Parathyroid adenoma (tissue), 2 donors: ENCODE data around the gene SUSD6.

ENCODE experiments used
- H2AFZ ChIP-seq: fragments of 300-600 bp; sonication (generic); one replicate; pipeline ENCODE4 v1.7.0; 2017; ENCODE audit warnings: antibody characterized with exemption, mild to moderate bottlenecking
- H3K27ac ChIP-seq: fragments of 300-600 bp; sonication (generic); one replicate; pipeline ENCODE4 v1.7.0; 2017
- H3K27me3 ChIP-seq: fragments of 300-600 bp; sonication (generic); one replicate; pipeline ENCODE4 v1.7.0; 2017; ENCODE audit warnings: low read length; ENCODE audit not compliant: control insufficient read depth, insufficient read depth
- H3K36me3 ChIP-seq: fragments of 300-600 bp; sonication (generic); one replicate; pipeline ENCODE4 v1.7.0; 2017; ENCODE audit warnings: low read length; ENCODE audit not compliant: control insufficient read depth, insufficient read depth
- H3K4me1 ChIP-seq: fragments of 300-600 bp; sonication (generic); one replicate; pipeline ENCODE4 v1.7.0; 2017; ENCODE audit warnings: control low read depth
- H3K4me2 ChIP-seq: fragments of 300-600 bp; sonication (generic); one replicate; pipeline ENCODE4 v1.7.0; 2017; ENCODE audit warnings: low read length
- H3K4me3 ChIP-seq: fragments of 300-600 bp; sonication (generic); one replicate; pipeline ENCODE4 v1.7.0; 2017; ENCODE audit warnings: low read depth, low read length
- H3K79me2 ChIP-seq: fragments of 300-600 bp; sonication (generic); one replicate; pipeline ENCODE4 v1.7.0; 2017; ENCODE audit warnings: control low read depth
- H3K9ac ChIP-seq: fragments of 300-600 bp; sonication (generic); one replicate; pipeline ENCODE4 v1.7.0; 2017; ENCODE audit warnings: mild to moderate bottlenecking
- H3K9me3 ChIP-seq: fragments of 300-600 bp; sonication (generic); one replicate; pipeline ENCODE4 v1.7.0; 2017; ENCODE audit warnings: low read length; ENCODE audit not compliant: control insufficient read depth
- TF ChIP-seq, protein P1 (sequence below): fragments of 300-600 bp; sonication (generic); IDR thresholded peaks from one replicate; pipeline ENCODE4 v1.7.0; 2017; ENCODE audit warnings: antibody characterized with exemption, mild to moderate bottlenecking
- donor health status: primary hyperparathyroidism.

Gene SUSD6

DNA sequence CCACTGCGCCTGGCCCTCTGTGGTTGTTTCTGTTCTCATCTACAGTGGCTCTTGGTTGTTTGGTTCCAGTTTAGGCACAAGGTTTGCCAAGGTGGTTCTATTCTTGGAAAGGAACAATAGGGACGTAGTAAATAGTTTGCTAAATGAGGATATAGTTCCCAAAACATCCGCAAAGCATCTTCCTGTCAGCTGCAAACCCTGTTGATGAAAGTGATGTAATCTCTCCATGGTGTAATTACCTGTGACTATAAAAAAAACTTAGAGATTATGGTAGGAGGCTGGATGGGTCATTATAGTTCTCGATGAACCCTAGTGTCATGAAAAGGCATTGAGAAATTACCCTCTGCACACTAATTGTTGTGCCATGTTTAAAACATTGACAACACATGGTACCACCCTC, 52.9 kb downstream of the SUSD6 start:
- H3K4me2 ChIP-seq = no peak overlapping the region
- peaks cover 42% of the 10 kb centered on the region for H3K4me1 ChIP-seq
- H3K27ac ChIP-seq = peak overlapping the region; percentile 46

DNA sequence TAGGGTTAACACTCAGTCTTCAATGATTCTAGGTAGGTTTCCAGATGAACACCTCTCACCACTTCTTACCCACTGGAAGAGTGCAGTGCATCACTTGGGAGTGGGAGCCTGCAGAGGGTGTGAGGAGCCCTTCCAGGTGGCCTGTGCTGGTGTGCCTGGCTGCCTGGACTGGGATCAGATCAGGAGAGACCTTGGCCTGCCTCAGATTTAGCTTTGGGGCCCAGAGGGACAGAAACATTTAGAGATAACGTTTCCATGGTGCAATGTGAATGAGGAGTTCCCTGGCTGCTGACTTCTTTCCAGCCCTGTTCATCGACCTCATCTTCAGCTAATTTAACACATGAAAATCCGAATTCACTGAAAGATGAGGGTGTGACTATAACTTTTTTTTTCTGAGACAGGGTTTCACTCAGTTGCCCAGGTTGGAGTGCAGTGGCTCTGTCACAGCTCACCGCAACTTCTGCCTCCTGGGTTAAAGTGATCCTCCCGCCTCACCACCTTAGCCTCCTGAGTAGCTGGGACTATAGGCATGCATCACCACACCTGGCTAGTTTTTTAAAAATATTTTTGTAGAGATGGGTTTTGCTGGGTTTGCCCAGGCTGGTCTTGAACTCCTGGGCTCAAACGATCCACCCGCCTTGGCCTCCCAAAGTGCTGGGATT, 53.6 kb downstream of the SUSD6 start:
- Histone ChIP-seq H3K79me2 (peaks cover 53% of the 10 kb centered on the region), H2AFZ (no peak overlapping the region), H3K27me3 (no peaks in the 10 kb centered on the region), H3K9ac (no peak overlapping the region), H3K4me1 (peaks cover 42% of the 10 kb centered on the region), H3K4me3 (no peak overlapping the region), H3K27ac (peak overlapping the region; percentile 46), H3K4me2 (no peak overlapping the region), H3K36me3 (no peaks in the 10 kb centered on the region), H3K9me3 (no peaks in the 10 kb centered on the region)
- TF ChIP-seq, protein P1, sequence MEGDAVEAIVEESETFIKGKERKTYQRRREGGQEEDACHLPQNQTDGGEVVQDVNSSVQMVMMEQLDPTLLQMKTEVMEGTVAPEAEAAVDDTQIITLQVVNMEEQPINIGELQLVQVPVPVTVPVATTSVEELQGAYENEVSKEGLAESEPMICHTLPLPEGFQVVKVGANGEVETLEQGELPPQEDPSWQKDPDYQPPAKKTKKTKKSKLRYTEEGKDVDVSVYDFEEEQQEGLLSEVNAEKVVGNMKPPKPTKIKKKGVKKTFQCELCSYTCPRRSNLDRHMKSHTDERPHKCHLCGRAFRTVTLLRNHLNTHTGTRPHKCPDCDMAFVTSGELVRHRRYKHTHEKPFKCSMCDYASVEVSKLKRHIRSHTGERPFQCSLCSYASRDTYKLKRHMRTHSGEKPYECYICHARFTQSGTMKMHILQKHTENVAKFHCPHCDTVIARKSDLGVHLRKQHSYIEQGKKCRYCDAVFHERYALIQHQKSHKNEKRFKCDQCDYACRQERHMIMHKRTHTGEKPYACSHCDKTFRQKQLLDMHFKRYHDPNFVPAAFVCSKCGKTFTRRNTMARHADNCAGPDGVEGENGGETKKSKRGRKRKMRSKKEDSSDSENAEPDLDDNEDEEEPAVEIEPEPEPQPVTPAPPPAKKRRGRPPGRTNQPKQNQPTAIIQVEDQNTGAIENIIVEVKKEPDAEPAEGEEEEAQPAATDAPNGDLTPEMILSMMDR = no peak

More for the DNA sequence above, 52.9 kb downstream of the SUSD6 start:
- Histone ChIP-seq H3K27me3 (no peaks in the 10 kb centered on the region), H3K4me3 (no peak overlapping the region), H3K79me2 (peaks cover 46% of the 10 kb centered on the region), H3K9me3 (no peaks in the 10 kb centered on the region), H2AFZ (no peak overlapping the region), H3K9ac (no peak overlapping the region), H3K36me3 (no peaks in the 10 kb centered on the region)
- TF ChIP-seq, protein P1 = no peak

DNA sequence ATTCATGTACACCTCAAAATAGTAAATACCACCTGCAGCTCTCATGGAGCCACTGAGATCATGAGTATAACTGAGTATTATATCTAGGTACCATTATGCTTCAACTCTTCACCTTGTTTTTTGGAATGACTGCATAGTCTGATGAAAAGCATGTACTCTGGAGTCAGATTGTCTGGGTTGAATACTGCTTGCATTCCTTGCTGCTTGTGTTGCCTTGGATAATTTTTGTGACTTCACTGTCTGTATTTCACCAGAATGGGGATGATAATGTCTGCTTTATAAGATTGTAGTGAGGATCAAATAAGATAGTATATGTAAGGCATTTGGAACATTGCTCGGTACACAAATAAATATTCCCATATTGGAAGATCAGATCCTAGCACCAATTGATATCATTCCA, 54.2 kb downstream of the SUSD6 start:
- no peaks in the 10 kb centered on the region for H3K27me3 ChIP-seq
- H3K4me1 ChIP-seq = peaks cover 42% of the 10 kb centered on the region
- no peak overlapping the region for H3K27ac ChIP-seq
- H3K79me2 ChIP-seq = peaks cover 54% of the 10 kb centered on the region
- TF ChIP-seq, protein P1 = no peak
- H3K36me3 ChIP-seq = no peaks in the 10 kb centered on the region
- no peak overlapping the region for H3K9ac ChIP-seq
- H3K9me3 ChIP-seq = no peaks in the 10 kb centered on the region
- no peak overlapping the region for H3K4me3 ChIP-seq
- no peak overlapping the region for H2AFZ ChIP-seq
- no peak overlapping the region for H3K4me2 ChIP-seq

DNA sequence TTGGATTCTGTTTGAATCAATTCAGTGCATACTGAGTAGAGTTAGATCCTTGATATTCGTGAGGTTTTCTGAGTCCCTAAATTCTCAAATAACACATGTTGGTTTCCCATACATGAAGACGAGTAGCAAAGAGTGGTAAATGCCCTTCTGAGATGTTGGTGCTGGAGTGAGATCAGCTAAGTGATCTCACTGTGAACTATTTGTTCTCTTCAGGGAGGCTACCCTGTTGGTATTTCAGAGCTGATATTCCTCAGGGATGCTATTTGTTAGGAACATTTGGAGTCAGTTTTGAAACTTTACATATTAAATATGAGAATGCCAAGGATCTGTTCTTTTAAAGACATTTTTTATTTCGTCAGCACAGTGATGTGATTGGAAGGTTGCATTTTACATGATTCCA, 54.7 kb downstream of the SUSD6 start:
- Histone ChIP-seq H3K27ac (peak overlapping the region; percentile 25), H3K4me3 (no peak overlapping the region), H3K9me3 (no peaks in the 10 kb centered on the region), H3K4me2 (no peak overlapping the region), H2AFZ (no peak overlapping the region), H3K79me2 (peaks cover 55% of the 10 kb centered on the region), H3K36me3 (no peaks in the 10 kb centered on the region), H3K4me1 (peaks cover 47% of the 10 kb centered on the region), H3K27me3 (no peaks in the 10 kb centered on the region), H3K9ac (no peak overlapping the region)
- TF ChIP-seq, protein P1 = no peak

DNA sequence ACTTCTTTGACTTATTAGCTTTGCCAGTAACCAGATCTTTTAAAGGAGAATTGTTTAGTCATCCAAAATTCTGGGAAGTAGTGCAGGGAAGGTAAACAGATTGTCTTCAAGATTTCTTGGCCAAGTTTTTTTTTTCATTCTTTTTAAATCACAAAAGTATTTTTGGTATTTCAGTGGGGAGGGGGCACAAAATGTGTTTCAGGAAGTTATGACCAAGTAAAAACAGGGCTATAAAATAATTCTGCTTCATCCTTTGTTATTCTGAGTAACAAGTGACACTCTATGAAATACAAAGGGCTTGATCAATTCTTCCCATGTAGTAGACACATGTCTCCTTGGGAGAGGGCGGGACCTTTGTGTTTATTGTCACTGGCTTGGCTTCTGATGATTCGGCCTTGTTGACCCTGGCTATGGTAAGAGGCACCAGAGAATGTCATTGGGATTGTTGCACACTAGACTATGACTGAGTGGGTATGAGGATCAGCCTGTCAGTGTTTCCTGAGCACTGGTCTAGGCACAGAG, 55.4 kb downstream of the SUSD6 start:
- peaks cover 49% of the 10 kb centered on the region for H3K4me1 ChIP-seq

More for the DNA sequence above, 55.4 kb downstream of the SUSD6 start:
- peak overlapping the region; percentile 31 for H3K27ac ChIP-seq
- no peak overlapping the region for H3K4me2 ChIP-seq
- no peaks in the 10 kb centered on the region for H3K27me3 ChIP-seq
- peaks cover 57% of the 10 kb centered on the region for H3K79me2 ChIP-seq
- no peaks in the 10 kb centered on the region for H3K36me3 ChIP-seq
- H3K9me3 ChIP-seq = no peaks in the 10 kb centered on the region
- no peak overlapping the region for H3K9ac ChIP-seq
- TF ChIP-seq, protein P1 = no peak
- H2AFZ ChIP-seq = no peak overlapping the region
- H3K4me3 ChIP-seq = no peak overlapping the region
